EH (cell line): Measurements from ENCODE around the gene SMOC1.

Experiments
- DNase-seq: peaks from one replicate; pipeline ENCODE4 v3.0.0-alpha.2; 2015; ENCODE audit warnings: low read depth

The SMOC1 gene

DNA sequence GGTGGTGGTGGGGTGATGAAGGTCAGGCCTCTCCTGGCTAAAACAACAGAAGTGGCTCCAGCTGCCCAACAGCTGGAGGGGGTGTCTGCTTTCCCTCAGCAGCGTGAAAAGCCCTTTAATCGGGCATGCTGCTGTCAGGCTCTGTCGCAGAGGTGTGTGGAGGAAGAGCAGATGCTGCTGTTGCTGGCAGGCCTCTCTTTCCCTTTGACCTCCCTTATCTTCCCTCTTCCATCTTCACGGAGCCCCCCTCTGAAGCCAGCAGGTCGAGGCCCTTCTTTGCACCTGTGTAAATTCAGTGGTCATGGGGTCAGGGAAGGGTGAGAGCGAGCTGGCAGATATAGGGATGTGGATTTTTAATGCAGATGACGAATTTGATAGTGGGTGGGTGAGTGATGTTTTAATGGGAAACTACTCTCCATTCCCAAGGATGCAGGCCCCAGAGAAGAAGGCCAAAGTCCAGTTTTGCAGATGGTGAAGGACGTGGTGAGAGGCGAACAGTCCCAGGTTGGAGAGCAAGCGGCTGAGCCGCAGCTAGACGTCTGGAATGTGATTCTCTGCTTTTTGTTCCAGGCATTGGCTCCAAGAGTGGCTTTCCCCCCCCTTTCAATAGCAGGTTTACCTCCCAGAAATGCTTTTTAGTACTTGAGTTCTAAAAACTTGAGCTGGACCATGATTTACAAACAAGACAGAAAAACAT is 64.0 kb downstream of the SMOC1 start:
- no peak for DNase-seq

DNA sequence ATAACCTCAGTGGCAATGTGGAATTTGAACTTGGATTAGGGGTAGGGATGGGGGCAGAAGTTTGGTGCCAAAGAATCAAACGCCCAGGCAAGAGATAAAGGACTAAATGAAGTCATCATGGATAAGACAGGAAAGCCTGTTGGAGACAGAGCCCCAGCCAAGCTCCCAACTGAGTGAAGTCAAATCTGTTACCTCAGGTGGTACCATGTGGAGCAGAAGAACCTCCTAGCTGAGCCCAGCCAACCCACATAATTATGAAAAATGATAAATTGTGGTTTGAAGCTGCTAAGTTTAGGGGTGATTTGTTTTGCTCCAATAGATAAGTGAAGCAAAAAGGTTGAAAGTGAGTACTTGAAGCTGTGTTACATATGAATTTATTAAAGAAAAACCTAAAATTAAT is 66.1 kb downstream of the SMOC1 start:
- DNase-seq, result no peak

GRCh38 chr14:69945912-69946311 is 66.7 kb downstream of the SMOC1 start:
- DNase-seq, result peak; percentile 3

GRCh38 chr14:69948351-69948750 is 69.1 kb downstream of the SMOC1 start:
- no peak for DNase-seq

GRCh38 chr14:69951263-69951662 is 72.0 kb downstream of the SMOC1 start:
- DNase-seq, result no peak

DNA sequence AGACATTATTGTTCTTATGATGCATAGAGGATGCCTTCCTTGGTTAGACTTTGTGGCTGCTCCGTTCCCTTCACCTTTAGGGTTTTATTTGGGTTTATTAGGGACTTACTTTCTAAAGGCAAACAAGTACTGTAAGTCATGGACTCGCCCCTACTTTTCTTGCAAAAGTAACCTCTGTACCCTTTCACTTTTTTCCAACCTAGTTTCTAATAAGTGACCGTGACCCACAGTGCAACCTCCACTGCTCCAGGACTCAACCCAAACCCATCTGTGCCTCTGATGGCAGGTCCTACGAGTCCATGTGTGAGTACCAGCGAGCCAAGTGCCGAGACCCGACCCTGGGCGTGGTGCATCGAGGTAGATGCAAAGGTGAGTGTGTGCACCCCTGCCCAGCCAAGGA is 72.7 kb downstream of the SMOC1 start:
- no peak for DNase-seq

DNA sequence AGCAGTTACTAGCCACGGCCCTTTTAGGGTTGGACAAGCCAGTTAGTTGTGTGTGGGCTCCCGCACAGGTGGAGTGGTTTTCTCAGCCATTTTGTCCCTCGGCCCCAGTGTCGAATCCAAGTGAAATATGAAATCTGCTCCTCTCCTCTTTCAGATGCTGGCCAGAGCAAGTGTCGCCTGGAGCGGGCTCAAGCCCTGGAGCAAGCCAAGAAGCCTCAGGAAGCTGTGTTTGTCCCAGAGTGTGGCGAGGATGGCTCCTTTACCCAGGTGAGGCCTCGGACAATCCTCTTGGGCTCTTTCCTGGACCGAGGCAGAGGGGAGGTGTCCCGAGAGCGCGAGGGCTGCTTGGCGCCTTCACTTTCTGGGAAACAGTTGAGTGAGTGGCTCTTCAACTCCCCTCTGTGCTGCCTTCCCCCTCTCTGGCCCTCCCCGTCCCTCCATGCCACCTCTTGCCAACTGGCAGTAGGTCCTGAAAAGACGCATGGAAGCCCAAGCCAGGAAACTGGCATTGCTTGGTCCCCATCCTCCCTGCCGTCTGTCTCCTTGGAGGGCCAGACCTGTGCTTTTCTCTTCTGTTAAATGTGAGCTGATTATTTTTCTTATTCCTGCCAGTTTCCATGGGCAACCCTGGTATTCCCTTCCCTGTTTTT is 74.2 kb downstream of the SMOC1 start:
- no peak for DNase-seq

DNA sequence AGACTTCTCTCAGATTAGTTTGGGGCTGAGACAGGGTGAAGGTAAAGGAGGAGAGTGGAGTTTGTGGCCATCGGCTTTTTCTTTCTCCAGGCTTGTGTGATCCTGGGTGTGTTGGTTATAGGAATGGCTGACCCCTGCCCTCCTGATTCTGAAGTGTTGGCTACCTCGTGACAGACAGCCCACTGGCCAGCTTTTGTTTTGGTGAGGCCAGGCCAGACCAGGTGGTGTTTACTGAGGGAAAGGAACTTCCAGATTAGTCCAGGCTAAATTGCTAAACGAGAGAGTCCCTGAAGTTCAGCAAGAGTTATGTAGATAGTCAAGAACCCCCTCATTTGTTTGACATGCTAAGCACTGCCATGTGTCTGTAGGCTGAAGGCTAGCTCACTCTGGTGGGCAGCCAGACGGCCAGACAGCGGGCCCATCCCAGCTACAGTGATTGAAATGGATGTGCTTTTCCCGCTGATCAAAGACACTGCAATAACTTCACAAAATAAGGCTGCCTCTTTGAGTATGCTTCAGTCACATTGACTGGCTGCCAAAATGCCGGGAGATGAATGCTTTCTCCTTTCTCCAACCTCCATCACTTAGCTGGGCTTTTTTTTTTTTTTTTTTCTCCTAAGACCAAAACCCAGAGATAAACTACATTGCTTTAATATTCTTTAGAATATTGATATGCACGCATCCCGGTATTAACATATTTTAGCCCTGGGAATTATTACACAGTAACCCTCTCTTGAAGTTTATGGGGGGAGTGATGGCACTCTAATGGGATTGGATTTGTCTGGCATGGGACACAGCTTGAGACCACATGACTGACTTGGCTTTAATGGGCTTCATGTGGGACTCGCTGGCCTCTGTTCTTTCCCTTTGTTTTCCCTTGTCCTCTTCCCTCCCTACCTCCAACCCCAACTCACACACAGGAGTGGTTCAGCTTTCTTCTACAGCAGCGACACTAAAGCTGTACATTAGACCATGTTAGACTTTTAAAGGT is 76.9 kb downstream of the SMOC1 start:
- DNase-seq, result no peak

- no peak for DNase-seq
Observed at GRCh38 chr14:69956970-69957369, 77.8 kb downstream of the SMOC1 start.

GRCh38 chr14:69957986-69958385 is 78.8 kb downstream of the SMOC1 start:
- no peak for DNase-seq

DNA sequence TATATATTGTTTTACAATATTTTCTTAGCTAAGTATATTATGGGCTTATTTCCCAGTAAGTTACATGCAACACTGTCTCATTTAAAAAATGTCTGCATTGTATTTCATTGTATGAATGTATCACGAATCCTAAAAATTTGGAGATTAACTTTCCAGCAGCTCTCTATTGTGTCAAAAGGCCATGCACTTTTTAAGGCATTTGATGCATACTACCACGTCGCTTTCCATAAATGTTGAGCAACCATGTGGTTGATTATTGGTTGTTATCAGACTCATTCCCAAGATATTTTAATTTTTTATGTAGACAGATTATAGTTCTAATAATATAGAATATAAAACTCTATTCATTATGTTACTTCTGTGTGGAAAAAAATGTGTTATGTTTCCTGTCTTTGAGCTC is 79.9 kb downstream of the SMOC1 start:
- DNase-seq, result no peak

- no peak for DNase-seq
Observed at GRCh38 chr14:69960296-69960695, 81.1 kb downstream of the SMOC1 start.

DNA sequence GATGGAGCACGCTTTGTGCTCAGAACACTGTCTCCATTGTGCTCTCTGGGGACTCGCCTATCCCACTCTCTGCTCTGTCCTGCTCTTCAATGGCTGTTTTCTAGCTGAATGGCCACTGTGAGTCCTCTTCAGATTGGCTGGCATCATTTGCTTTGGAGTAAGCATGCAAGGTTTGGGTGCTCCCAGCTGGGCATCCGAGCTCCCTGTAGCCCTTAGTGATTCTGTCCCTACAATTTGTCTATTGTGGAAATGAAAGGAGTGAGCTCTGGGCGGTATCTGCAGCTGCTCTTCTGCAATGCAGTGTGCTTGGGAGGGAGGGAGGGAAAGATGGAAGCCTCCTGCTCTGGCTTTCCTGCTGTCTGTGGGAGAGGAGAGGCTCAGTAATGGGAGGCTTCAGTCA is 84.8 kb downstream of the SMOC1 start:
- DNase-seq, result no peak

DNA sequence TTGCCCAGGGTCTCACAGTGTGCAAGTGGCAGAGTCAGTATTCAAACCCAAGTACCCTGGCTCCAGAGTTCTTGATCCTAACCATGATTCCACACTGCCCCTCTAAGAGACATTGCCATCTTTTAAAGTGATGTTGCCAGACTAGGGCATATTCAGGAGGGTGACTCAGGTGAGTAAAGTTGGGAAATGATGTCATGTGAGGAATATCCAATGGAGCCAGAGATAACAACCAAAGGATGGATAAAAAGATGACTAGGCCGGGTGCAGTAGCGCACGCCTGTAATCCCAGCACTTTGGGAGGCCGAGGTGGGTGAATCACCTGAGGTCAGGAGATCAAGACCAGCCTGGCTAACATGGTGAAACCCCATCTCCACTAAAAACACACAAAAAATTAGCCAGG is 85.6 kb downstream of the SMOC1 start:
- DNase-seq, result no peak

- no peak for DNase-seq
Observed at GRCh38 chr14:69968132-69968531, 88.9 kb downstream of the SMOC1 start.

GRCh38 chr14:69968681-69969080 is 89.5 kb downstream of the SMOC1 start:
- no peak for DNase-seq

DNA sequence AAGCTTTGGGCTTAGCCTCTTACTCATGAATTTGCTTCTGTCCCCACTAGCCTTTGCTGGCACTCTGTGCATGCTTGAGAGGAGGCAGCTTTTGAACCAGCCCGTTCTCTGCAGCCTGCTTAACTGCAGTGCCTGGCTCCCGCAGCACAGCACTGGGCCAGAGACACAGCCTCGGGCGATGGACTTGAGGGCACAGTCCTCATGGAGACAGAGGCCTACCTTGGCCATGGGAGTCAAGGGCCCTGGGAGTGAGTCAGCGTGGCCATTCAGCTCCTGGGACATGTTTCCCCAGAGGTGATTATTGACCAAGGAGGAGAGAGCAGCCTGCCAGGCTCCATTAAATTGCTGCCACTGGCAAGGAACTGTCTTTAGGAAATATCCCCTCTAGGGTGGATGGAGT is 93.5 kb downstream of the SMOC1 start:
- DNase-seq, result no peak

DNA sequence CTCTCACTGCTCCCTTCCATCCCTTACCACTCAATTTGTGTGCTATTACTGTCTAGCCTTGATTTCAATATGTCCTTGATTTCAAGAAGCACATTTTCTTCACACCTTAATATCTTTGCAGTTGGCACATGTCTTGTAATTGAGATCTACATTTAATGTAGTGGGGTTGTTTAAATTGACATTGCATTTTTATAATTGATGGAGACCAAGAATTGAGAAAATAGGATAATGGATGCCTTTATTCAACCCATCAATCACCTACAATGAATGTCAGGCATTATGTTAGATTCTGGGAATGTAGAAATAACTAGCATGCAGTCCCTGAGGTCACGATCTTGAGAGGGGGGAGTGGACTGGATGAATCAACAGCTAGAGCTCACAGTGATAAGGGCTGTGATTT is 94.6 kb downstream of the SMOC1 start:
- DNase-seq, result no peak

DNA sequence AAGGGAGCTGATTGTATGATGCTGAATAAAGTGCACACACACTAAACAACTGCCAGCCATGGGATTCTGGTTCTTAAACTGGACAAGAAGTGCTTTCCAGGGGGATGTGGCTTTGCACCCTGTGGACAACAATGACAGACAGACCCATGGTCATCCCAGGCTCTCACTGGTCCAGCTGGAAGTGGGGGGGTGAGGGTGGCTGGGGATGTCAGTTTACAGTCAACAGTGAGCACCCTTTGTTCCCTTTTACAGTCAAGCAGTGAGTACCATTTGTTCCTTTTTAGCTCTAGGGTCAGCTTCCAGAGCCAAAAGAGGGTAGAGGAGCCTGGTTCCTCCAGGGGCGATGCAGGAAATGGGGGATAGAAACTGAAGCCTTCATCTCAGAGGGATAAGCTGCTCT is 100.7 kb downstream of the SMOC1 start:
- DNase-seq, result no peak

DNA sequence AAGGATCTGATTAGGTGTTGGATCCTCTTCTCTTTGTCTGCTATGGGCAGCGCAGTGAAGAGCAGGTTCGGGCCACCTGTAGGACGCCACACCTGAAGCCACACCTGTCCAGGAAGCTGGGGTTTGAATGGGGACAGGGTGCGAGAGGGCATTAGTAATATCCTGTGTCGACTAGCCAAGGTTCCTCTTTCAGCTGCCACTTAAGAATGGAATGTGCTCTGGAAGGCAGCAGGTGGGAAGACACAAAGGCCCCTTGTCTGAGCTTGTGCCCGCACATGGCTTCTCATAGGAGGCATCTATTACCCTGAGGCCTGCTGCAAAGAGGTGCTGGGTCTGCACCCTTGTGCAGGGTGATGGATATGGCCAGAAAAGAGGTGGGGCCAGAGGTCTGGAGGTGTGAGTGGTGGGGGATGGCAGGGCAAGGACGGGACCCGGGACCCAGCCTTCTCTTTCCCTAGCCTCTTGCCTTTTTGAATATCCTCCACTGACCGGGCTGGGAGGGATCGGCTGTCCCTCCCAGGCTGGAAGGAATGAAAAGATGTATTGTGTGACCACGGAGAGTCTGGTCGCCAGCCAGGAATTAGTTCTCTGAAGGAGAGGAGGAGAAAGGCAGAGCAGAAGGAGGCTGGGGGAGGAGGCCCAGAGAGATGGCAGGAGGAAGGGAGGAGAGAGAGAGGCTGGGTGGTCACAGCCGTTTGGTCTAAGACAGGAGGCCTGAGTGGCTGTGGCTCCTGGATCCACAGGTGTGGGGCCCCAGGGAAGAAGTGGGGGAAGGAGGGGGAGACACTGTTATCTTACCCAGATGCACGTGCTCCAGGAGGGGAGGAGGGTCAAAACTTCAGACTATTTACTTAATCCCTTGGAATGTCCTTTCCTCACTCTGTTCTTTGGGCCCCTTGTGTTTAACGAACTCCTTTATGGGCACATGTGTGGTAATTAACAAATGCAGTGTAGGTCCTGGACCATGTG is 101.5 kb downstream of the SMOC1 start:
- no peak for DNase-seq

- DNase-seq, result no peak
Observed at GRCh38 chr14:69982220-69982839, 103.1 kb downstream of the SMOC1 start.
